Lower leg skin (tissue), 4 donors: ENCODE results near the gene CASP7. TPM values are rescaled to one million over a fixed set of nuclear protein-coding genes. Genes with fewer than 3 reads are reported as not detected.
"Not testable (repeated sequence)": the region's sequence is repeated elsewhere in the genome, so short reads cannot be mapped to it uniquely, and the experiment has no call there.

Source experiments
- DNase-seq, 2 donors: peaks; one replicate each; pipeline ENCODE4 v3.0.0-alpha.2; 2019; ENCODE audit warnings: low spot score in 2 of 2
- H3K4me3 ChIP-seq: fragments of 200-600 bp; sonication (generic); 2 replicates; pipeline ENCODE4 v1.5.1; 2017; ENCODE audit warnings: mild to moderate bottlenecking, low read depth; ENCODE audit not compliant: poor library complexity, severe bottlenecking
- CTCF ChIP-seq, 3 donors: fragments of 450-650 bp; IDR thresholded peaks; one replicate each; pipeline ENCODE4 v1.5.1; 2016; ENCODE audit warnings: antibody characterized with exemption in 3 of 3, mild to moderate bottlenecking in 3 of 3, moderate library complexity in 2 of 3
- POLR2A ChIP-seq, 2 donors: fragments of 450-650 bp; IDR thresholded peaks; one replicate each; pipeline ENCODE4 v1.6.1; 2016 to 2017; ENCODE audit warnings: antibody characterized with exemption in 2 of 2, mild to moderate bottlenecking in 1 of 2, moderate library complexity in 1 of 2
- WGBS, 2 donors: methylation state at CpG; one replicate each; pipeline ENCODE4 v1.1.5; 2018; 5-methylcytosine and 5-hydroxymethylcytosine counted together
- intact Hi-C: fragments of 100-400 bp; cut with DNase I; formaldehyde crosslinking; loops from one replicate; pipeline ENCODE4 v1.15.0; 2023; ENCODE audit warnings: low total_unique reads
- total RNA-seq, 4 donors: library from RNA; depleted of rRNA; stranded (reverse); fragments of >200 nt; gene quantifications; one replicate each; pipeline ENCODE4 v1.1.0, GENCODE V29; 2016

The CASP7 gene
- total RNA-seq, 4 donors from 2014 or later, result 18.3 to 30.8 (median 23.5) TPM

GRCh38 chr10:113650172-113650571 is 29.5 kb upstream of the CASP7 start:
- no peak overlapping the region for H3K4me3 ChIP-seq
- DNase-seq, result no peak
- intact Hi-C loops, result no loop called here
- 76 to 83% methylated on average over 2 of the region's 2 CpGs for WGBS, 2 donors
- TF ChIP-seq POLR2A (IDR thresholded peaks at IDR 0.05) (no peak), CTCF (IDR thresholded peaks at IDR 0.05) (no peak)

GRCh38 chr10:113651021-113651420 is 28.7 kb upstream of the CASP7 start:
- intact Hi-C loops, result no loop called here
- TF ChIP-seq CTCF (IDR thresholded peaks at IDR 0.05) (no peak), POLR2A (IDR thresholded peaks at IDR 0.05) (no peak)
- H3K4me3 ChIP-seq, result no peak overlapping the region
- 90 to 95% methylated on average over 2 of the region's 2 CpGs for WGBS, 2 donors
- no peak for DNase-seq

GRCh38 chr10:113651898-113652297 is 27.8 kb upstream of the CASP7 start:
- no peak for DNase-seq
- no peak overlapping the region for H3K4me3 ChIP-seq
- intact Hi-C loops, result no loop called here
- WGBS, 2 donors, result 27 to 42% methylated on average over 1 of the region's 1 CpG
- no peak for TF ChIP-seq POLR2A (IDR thresholded peaks at IDR 0.05)
- no peak for TF ChIP-seq CTCF (IDR thresholded peaks at IDR 0.05)

- WGBS, 2 donors, result 89 to 92% methylated on average over 3 of the region's 3 CpGs
- H3K4me3 ChIP-seq, DNase-seq, intact Hi-C loops: not testable (repeated sequence)
Observed at GRCh38 chr10:113652456-113652855, 27.3 kb upstream of the CASP7 start.

GRCh38 chr10:113656896-113657295 is 22.8 kb upstream of the CASP7 start:
- DNase-seq, result no peak
- TF ChIP-seq CTCF (IDR thresholded peaks at IDR 0.05) (no peak), POLR2A (IDR thresholded peaks at IDR 0.05) (no peak)
- intact Hi-C loops, result no loop called here
- no peak overlapping the region for H3K4me3 ChIP-seq
- WGBS, 2 donors, result 50 to 54% methylated on average over 2 of the region's 2 CpGs

- TF ChIP-seq CTCF (IDR thresholded peaks at IDR 0.05), result no peak
- TF ChIP-seq POLR2A (IDR thresholded peaks at IDR 0.05), result no peak
- H3K4me3 ChIP-seq, result no peak overlapping the region
- intact Hi-C loops, result no loop called here
- no peak for DNase-seq
Observed at GRCh38 chr10:113657544-113657943, 22.2 kb upstream of the CASP7 start.
